Panc1 (cell line): ENCODE data around the gene RPAP2. TPM values are rescaled to one million over a fixed set of nuclear protein-coding genes. Genes with fewer than 3 reads are reported as not detected.

Source experiments
- ATAC-seq: fragments of 200-7000 bp; cut with Tn5 transposase; 2 replicates; pipeline ENCODE4 v1.9.1; 2020; ENCODE audit warnings: mild to moderate bottlenecking, moderate library complexity
- BruUV-seq: library from RNA; stranded (reverse); fragments of 400-500 nt; replicated peaks from 2 replicates; lab custom pipeline; 2021; lab: Mats Ljungman, UMichigan
- CTCF ChIA-PET: fragments of 300-600 bp; sonication (Branson Sonifier 250); formaldehyde crosslinking; loops from one replicate; lab custom pipeline; 2022; ENCODE audit warnings: antibody characterized with exemption; lab: Charles Lee
- POLR2A ChIA-PET: fragments of 300-600 bp; sonication (Branson Sonifier 250); formaldehyde crosslinking; loops from one replicate; lab custom pipeline; 2022; ENCODE audit warnings: antibody characterized with exemption; lab: Charles Lee
- DNase-seq: peaks from one replicate; pipeline ENCODE4 v3.0.0-alpha.2; 2010; ENCODE audit warnings: low read depth, low spot score
- H3K27ac ChIP-seq: 2 replicates; pipeline ENCODE4 v1.5.1; 2011; ENCODE audit warnings: mild to moderate bottlenecking, low read length, inconsistent platforms
- H3K27me3 ChIP-seq: fragments of 200-500 bp; sonication (Bioruptor generic); 2 replicates; pipeline ENCODE4 v1.6.0; 2014; ENCODE audit warnings: low read length, inconsistent platforms; ENCODE audit not compliant: control insufficient read depth, insufficient read depth
- H3K36me3 ChIP-seq: fragments of 200-500 bp; sonication (Bioruptor generic); 2 replicates; pipeline ENCODE4 v1.5.1; 2014; ENCODE audit warnings: inconsistent platforms, mild to moderate bottlenecking, low read length, moderate library complexity; ENCODE audit not compliant: control insufficient read depth, insufficient read depth
- H3K4me1 ChIP-seq: 2 replicates; pipeline ENCODE4 v1.5.1; 2011; ENCODE audit warnings: inconsistent platforms, mild to moderate bottlenecking, low read length, moderate library complexity; ENCODE audit not compliant: control insufficient read depth, insufficient read depth
- H3K4me3 ChIP-seq, 2 experiments: 2 replicates each; pipeline ENCODE4 v1.5.1; 2011 to 2012; ENCODE audit warnings: low read depth in 2 of 2, low read length in 2 of 2, mild to moderate bottlenecking in 2 of 2, inconsistent platforms in 1 of 2, moderate library complexity in 1 of 2
- H3K9me3 ChIP-seq: fragments of 200-500 bp; sonication (Bioruptor generic); 2 replicates; pipeline ENCODE4 v1.5.1; 2014; ENCODE audit warnings: low read depth, mild to moderate bottlenecking, inconsistent platforms, low read length, moderate library complexity; ENCODE audit not compliant: control insufficient read depth, insufficient read depth
- POLR2AphosphoS5 ChIP-seq: IDR thresholded peaks from 2 replicates; pipeline ENCODE4 v1.6.1; 2012; ENCODE audit warnings: mild to moderate bottlenecking, low read depth, low read length, moderate library complexity
- REST ChIP-seq, 2 experiments: IDR thresholded peaks; 2 replicates each; pipeline ENCODE4 v1.6.1; 2011 to 2012; ENCODE audit warnings: low read depth in 2 of 2, control low read depth in 1 of 2, low read length in 1 of 2, mild to moderate bottlenecking in 1 of 2, moderate library complexity in 1 of 2; ENCODE audit not compliant: insufficient read depth in 1 of 2
- SIN3A ChIP-seq: IDR thresholded peaks from 2 replicates; pipeline ENCODE4 v1.6.1; 2012; ENCODE audit warnings: low read depth, mild to moderate bottlenecking, low read length, moderate library complexity, borderline replicate concordance; ENCODE audit not compliant: insufficient read depth
- TCF7L2 ChIP-seq: IDR thresholded peaks from 2 replicates; pipeline ENCODE4 v1.6.1; 2011; ENCODE audit warnings: mild to moderate bottlenecking, low read depth, low read length, inconsistent platforms
- in situ Hi-C: cut with HindIII; loops from 2 replicates; pipeline ENCODE4 v1.10.0; 2016; ENCODE audit warnings: low sequenced_read_pairs, low pct_unique_long_range_greater_than_20kb
- intact Hi-C: fragments of 100-400 bp; cut with micrococcal nuclease; formaldehyde crosslinking; loops from one replicate; pipeline ENCODE4 v1.10.0; 2022; ENCODE audit not compliant: unreplicated experiment
- total RNA-seq: library from RNA; stranded (reverse); gene quantifications from one replicate; pipeline ENCODE4 v1.2.1, GENCODE V29; 2021; ENCODE audit not compliant: unreplicated experiment
- TF ChIP-seq, protein P1 (sequence below): fragments of 450-650 bp; IDR thresholded peaks from 2 replicates; pipeline ENCODE4 v1.5.1; 2017; ENCODE audit warnings: mild to moderate bottlenecking

RPAP2 gene
- total RNA-seq, 1 experiment from 2014 or later: 16.3 TPM

DNA sequence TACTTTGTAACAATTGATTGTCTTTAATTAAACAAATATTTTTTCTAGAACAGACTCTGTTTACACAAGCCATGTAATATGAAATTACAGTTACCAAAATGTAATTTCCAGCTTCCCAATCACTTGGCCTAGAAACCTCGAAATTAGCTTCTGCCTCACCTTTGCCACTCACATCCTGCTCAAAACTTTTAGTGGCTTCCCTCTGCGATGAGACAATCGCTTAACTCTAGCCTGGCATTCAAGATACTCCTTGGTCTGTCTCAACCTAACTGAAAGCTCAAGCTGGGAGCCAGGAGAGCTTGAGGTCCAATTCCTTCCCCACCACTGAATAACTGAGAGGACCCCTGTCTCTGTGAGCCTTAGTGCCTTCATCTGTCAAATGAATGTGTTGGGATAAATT is 145.0 kb downstream of the RPAP2 start:
- no TSS peak for BruUV-seq
- in situ Hi-C loops: no loop called here
- no peak for TF ChIP-seq TCF7L2
- TF ChIP-seq REST (IDR thresholded peaks at IDR 0.05; ENCODE audit: insufficient read depth in 1 of 2, low read depth in 2 of 2, low read length in 1 of 2): no peak
- no peak for TF ChIP-seq POLR2AphosphoS5
- TF ChIP-seq SIN3A: no peak
- TF ChIP-seq, protein P1, sequence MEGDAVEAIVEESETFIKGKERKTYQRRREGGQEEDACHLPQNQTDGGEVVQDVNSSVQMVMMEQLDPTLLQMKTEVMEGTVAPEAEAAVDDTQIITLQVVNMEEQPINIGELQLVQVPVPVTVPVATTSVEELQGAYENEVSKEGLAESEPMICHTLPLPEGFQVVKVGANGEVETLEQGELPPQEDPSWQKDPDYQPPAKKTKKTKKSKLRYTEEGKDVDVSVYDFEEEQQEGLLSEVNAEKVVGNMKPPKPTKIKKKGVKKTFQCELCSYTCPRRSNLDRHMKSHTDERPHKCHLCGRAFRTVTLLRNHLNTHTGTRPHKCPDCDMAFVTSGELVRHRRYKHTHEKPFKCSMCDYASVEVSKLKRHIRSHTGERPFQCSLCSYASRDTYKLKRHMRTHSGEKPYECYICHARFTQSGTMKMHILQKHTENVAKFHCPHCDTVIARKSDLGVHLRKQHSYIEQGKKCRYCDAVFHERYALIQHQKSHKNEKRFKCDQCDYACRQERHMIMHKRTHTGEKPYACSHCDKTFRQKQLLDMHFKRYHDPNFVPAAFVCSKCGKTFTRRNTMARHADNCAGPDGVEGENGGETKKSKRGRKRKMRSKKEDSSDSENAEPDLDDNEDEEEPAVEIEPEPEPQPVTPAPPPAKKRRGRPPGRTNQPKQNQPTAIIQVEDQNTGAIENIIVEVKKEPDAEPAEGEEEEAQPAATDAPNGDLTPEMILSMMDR: no peak
- Histone ChIP-seq H3K4me3 (no peak overlapping the region), H3K27ac (no peak overlapping the region), H3K4me1 (no peaks in the 10 kb centered on the region), H3K9me3 (no peaks in the 10 kb centered on the region), H3K36me3 (no peaks in the 10 kb centered on the region), H3K27me3 (peaks cover 2% of the 10 kb centered on the region; the same call in 1 of the 2 replicates)
- POLR2A ChIA-PET: no interaction called here
- intact Hi-C loops: no loop called here
- ATAC-seq (no peak), DNase-seq (no peak)
- CTCF ChIA-PET: no interaction called here

DNA sequence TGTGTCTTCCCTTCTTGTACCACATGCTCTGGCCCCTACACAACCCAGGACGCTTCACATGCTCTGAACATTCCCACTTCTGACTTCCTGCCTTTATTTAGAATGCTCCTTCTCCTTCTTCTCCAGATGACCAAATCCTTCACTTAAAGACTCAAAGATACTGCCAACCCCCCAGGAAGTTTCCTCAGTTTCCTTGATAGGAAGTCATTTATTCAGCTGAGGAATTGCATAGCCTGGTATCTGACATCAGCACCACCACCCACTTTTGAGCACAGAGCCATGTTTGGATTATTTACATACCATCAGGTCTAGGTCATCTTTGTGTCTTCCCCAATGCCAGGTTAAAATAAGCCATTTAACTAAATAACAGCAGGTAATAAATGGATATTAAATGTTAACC is 145.5 kb downstream of the RPAP2 start:
- ChIA-PET CTCF (no interaction called here), POLR2A (no interaction called here)
- TF ChIP-seq TCF7L2: no peak
- TF ChIP-seq SIN3A: no peak
- TF ChIP-seq, protein P1: no peak
- no peak for TF ChIP-seq REST (IDR thresholded peaks at IDR 0.05; ENCODE audit: insufficient read depth in 1 of 2, low read depth in 2 of 2, low read length in 1 of 2)
- no peak for TF ChIP-seq POLR2AphosphoS5
- H3K4me1 ChIP-seq: no peaks in the 10 kb centered on the region
- ATAC-seq: no peak
- H3K27me3 ChIP-seq: peaks cover 2% of the 10 kb centered on the region; the same call in 1 of the 2 replicates
- no peak overlapping the region for H3K4me3 ChIP-seq
- BruUV-seq: no TSS peak
- H3K36me3 ChIP-seq: no peaks in the 10 kb centered on the region
- intact Hi-C loops (no loop called here), in situ Hi-C loops (no loop called here)
- DNase-seq: no peak
- H3K9me3 ChIP-seq: no peaks in the 10 kb centered on the region
- H3K27ac ChIP-seq: no peak overlapping the region
